ENCODE results near the gene MYBPH.

Gene MYBPH

DNA sequence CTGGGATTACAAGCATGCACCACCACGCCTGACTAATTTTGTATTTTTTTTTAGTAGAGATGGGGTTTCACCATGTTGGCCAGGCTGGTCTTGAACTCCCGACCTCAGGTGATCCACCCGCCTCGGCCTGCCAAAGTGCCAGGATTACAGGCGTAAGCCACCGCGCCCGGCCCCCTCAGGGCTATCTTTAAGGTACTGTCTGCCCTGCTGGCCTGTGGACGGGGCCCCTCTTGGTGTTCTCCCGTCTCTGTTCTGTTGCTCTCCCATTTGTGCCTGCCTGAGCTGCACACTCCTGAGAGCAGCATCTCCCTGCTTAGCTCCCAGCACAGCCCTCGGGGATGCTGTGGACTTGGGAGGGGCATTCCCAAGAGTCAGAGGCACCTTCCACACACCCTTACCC lies 13.9 kb downstream of the MYBPH start:
- no peak for DNase-seq
- Mint-ChIP-seq H3K4me3 (no peak overlapping the region), H3K9me3 (peaks cover 14% of the 10 kb centered on the region), H3K27me3 (ENCODE audit: low read depth, poor library complexity) (peaks cover 14% of the 10 kb centered on the region), H3K4me1 (peaks cover 13% of the 10 kb centered on the region), H3K27ac (no peak overlapping the region), H3K36me3 (ENCODE audit: low read depth) (no peaks in the 10 kb centered on the region)
- TF ChIP-seq, protein P1, sequence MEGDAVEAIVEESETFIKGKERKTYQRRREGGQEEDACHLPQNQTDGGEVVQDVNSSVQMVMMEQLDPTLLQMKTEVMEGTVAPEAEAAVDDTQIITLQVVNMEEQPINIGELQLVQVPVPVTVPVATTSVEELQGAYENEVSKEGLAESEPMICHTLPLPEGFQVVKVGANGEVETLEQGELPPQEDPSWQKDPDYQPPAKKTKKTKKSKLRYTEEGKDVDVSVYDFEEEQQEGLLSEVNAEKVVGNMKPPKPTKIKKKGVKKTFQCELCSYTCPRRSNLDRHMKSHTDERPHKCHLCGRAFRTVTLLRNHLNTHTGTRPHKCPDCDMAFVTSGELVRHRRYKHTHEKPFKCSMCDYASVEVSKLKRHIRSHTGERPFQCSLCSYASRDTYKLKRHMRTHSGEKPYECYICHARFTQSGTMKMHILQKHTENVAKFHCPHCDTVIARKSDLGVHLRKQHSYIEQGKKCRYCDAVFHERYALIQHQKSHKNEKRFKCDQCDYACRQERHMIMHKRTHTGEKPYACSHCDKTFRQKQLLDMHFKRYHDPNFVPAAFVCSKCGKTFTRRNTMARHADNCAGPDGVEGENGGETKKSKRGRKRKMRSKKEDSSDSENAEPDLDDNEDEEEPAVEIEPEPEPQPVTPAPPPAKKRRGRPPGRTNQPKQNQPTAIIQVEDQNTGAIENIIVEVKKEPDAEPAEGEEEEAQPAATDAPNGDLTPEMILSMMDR (IDR thresholded peaks at IDR 0.05): no peak

DNA sequence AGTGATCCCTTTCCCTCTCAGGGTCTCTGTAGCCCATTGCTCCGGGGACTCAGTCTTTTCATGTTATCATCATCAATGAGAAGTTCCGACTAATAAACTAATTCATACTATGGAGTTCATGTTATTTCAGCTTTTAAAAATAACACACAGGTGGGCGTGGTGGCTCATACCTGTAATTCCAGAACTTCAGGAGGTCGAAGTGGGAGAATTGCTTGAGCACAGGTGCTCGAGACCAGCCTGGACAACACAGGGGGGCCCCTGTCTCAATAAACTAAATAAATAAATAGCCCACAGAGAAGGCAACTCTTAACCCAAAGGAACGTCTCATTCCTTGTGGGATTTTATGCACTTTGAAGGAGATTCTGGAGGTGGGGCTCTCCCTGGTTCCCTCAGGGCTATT lies 14.5 kb downstream of the MYBPH start:
- Mint-ChIP-seq H3K27ac (no peak overlapping the region), H3K4me1 (peaks cover 8% of the 10 kb centered on the region), H3K27me3 (ENCODE audit: low read depth, poor library complexity) (peaks cover 11% of the 10 kb centered on the region), H3K9me3 (peaks cover 14% of the 10 kb centered on the region), H3K36me3 (ENCODE audit: low read depth) (no peaks in the 10 kb centered on the region), H3K4me3 (no peak overlapping the region)
- no peak for DNase-seq
- TF ChIP-seq, protein P1 (IDR thresholded peaks at IDR 0.05): no peak

GRCh38 chr1:203159844-203160243 lies 15.8 kb downstream of the MYBPH start:
- Mint-ChIP-seq H3K27ac (no peak overlapping the region), H3K4me1 (peaks cover 14% of the 10 kb centered on the region), H3K4me3 (no peak overlapping the region), H3K27me3 (ENCODE audit: low read depth, poor library complexity) (peaks cover 16% of the 10 kb centered on the region), H3K36me3 (ENCODE audit: low read depth) (no peaks in the 10 kb centered on the region), H3K9me3 (peaks cover 14% of the 10 kb centered on the region)
- TF ChIP-seq, protein P1 (IDR thresholded peaks at IDR 0.05): no peak
- no peak for DNase-seq

DNA sequence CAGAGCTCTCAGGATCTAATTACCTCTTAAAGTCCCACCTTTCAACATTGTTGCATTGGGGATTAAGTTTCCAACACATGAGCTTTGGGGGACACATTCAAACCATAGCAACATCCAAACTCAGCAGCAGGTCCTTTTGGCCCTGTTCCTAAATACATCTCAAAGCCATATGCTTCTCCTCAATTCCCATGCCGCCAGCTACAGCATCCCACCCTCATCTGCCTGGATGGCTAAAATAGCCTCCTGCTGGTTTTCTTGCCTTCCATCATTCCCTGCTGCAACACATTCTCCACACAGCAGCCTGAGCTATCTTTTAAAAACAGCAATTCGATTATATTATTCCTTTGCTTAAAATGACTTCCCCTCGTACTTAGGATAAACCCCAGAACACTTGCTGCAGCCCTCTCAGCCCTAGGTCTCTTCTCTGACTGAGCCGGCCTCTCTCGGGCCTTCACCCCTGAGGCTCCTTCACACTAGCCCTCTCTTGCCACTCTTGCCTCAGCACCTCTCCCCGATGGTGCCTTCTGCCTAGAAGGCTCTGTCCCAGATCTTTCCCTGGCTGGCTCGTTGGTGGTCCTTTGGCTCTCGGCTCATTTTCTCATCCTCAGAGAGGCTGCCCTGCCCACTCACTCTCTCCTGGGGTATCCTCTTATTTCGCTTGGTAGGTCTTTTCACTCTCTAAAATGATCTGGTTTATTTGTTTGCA lies 16.5 kb downstream of the MYBPH start:
- H3K36me3 Mint-ChIP-seq (ENCODE audit: low read depth): no peaks in the 10 kb centered on the region
- TF ChIP-seq, protein P1 (IDR thresholded peaks at IDR 0.05): no peak
- no peak overlapping the region for H3K4me3 Mint-ChIP-seq
- H3K9me3 Mint-ChIP-seq: peaks cover 14% of the 10 kb centered on the region
- H3K4me1 Mint-ChIP-seq: peaks cover 21% of the 10 kb centered on the region
- H3K27me3 Mint-ChIP-seq (ENCODE audit: low read depth, poor library complexity): peaks cover 16% of the 10 kb centered on the region
- no peak overlapping the region for H3K27ac Mint-ChIP-seq
- no peak for DNase-seq

GRCh38 chr1:203158423-203158822 lies 17.2 kb downstream of the MYBPH start:
- no peak for DNase-seq
- Mint-ChIP-seq H3K4me3 (no peak overlapping the region), H3K4me1 (peaks cover 28% of the 10 kb centered on the region), H3K36me3 (ENCODE audit: low read depth) (no peaks in the 10 kb centered on the region), H3K27ac (no peak overlapping the region), H3K27me3 (ENCODE audit: low read depth, poor library complexity) (peaks cover 16% of the 10 kb centered on the region), H3K9me3 (peaks cover 14% of the 10 kb centered on the region)
- TF ChIP-seq, protein P1 (IDR thresholded peaks at IDR 0.05): no peak

- Mint-ChIP-seq H3K27ac (no peak overlapping the region), H3K27me3 (ENCODE audit: low read depth, poor library complexity) (peaks cover 12% of the 10 kb centered on the region), H3K36me3 (ENCODE audit: low read depth) (no peaks in the 10 kb centered on the region), H3K4me3 (no peak overlapping the region), H3K9me3 (peaks cover 14% of the 10 kb centered on the region), H3K4me1 (peaks cover 44% of the 10 kb centered on the region)
- TF ChIP-seq, protein P1 (IDR thresholded peaks at IDR 0.05): no peak
- no peak for DNase-seq
Measured at GRCh38 chr1:203156280-203156679, 19.3 kb downstream of the MYBPH start.
